ENCODE results near the gene CEP350. TPM values are rescaled to one million over a fixed set of nuclear protein-coding genes. Genes with fewer than 3 reads are reported as not detected.

Gene CEP350
- total RNA-seq, 1 donor from 2014 or later, result 42.2 TPM

- Mint-ChIP-seq H3K9me3 (ENCODE audit: unreplicated experiment) (peaks cover 13% of the 10 kb centered on the region), H3K36me3 (ENCODE audit: unreplicated experiment) (peaks cover 13% of the 10 kb centered on the region), H3K27ac (ENCODE audit: unreplicated experiment) (peak overlapping the region; percentile 24), H3K27me3 (ENCODE audit: unreplicated experiment) (no peaks in the 10 kb centered on the region), H3K4me3 (ENCODE audit: unreplicated experiment) (no peak overlapping the region), H3K4me1 (ENCODE audit: unreplicated experiment) (peaks cover 25% of the 10 kb centered on the region)
- no peak for DNase-seq (ENCODE audit: extremely low spot score, unreplicated experiment)
- no peak for TF ChIP-seq CTCF (IDR thresholded peaks at IDR 0.05)
Measured at GRCh38 chr1:179976970-179977651, 22.5 kb downstream of the CEP350 start.

- DNase-seq (ENCODE audit: extremely low spot score, unreplicated experiment), result no peak
- TF ChIP-seq CTCF (IDR thresholded peaks at IDR 0.05), result no peak
- Mint-ChIP-seq H3K4me1 (ENCODE audit: unreplicated experiment) (peaks cover 20% of the 10 kb centered on the region), H3K36me3 (ENCODE audit: unreplicated experiment) (peaks cover 13% of the 10 kb centered on the region), H3K27ac (ENCODE audit: unreplicated experiment) (no peak overlapping the region), H3K4me3 (ENCODE audit: unreplicated experiment) (no peak overlapping the region), H3K9me3 (ENCODE audit: unreplicated experiment) (peaks cover 13% of the 10 kb centered on the region), H3K27me3 (ENCODE audit: unreplicated experiment) (no peaks in the 10 kb centered on the region)
Measured at GRCh38 chr1:179978199-179979079, 23.8 kb downstream of the CEP350 start.

- H3K27me3 Mint-ChIP-seq (ENCODE audit: unreplicated experiment), result no peaks in the 10 kb centered on the region
- H3K4me3 Mint-ChIP-seq (ENCODE audit: unreplicated experiment), result no peak overlapping the region
- TF ChIP-seq CTCF (IDR thresholded peaks at IDR 0.05), result no peak
- peaks cover 10% of the 10 kb centered on the region for H3K9me3 Mint-ChIP-seq (ENCODE audit: unreplicated experiment)
- H3K36me3 Mint-ChIP-seq (ENCODE audit: unreplicated experiment), result peaks cover 11% of the 10 kb centered on the region
- DNase-seq (ENCODE audit: extremely low spot score, unreplicated experiment), result no peak
- H3K27ac Mint-ChIP-seq (ENCODE audit: unreplicated experiment), result no peak overlapping the region
- peaks cover 4% of the 10 kb centered on the region for H3K4me1 Mint-ChIP-seq (ENCODE audit: unreplicated experiment)
Measured at GRCh38 chr1:179984101-179984500, 29.5 kb downstream of the CEP350 start.

GRCh38 chr1:179984942-179985341 is 30.3 kb downstream of the CEP350 start:
- no peak for TF ChIP-seq CTCF (IDR thresholded peaks at IDR 0.05)
- peaks cover 11% of the 10 kb centered on the region for H3K36me3 Mint-ChIP-seq (ENCODE audit: unreplicated experiment)
- peaks cover 4% of the 10 kb centered on the region for H3K4me1 Mint-ChIP-seq (ENCODE audit: unreplicated experiment)
- no peaks in the 10 kb centered on the region for H3K27me3 Mint-ChIP-seq (ENCODE audit: unreplicated experiment)
- peaks cover 3% of the 10 kb centered on the region for H3K9me3 Mint-ChIP-seq (ENCODE audit: unreplicated experiment)
- no peak overlapping the region for H3K27ac Mint-ChIP-seq (ENCODE audit: unreplicated experiment)
- no peak for DNase-seq (ENCODE audit: extremely low spot score, unreplicated experiment)
- no peak overlapping the region for H3K4me3 Mint-ChIP-seq (ENCODE audit: unreplicated experiment)

- no peak overlapping the region for H3K4me3 Mint-ChIP-seq (ENCODE audit: unreplicated experiment)
- H3K4me1 Mint-ChIP-seq (ENCODE audit: unreplicated experiment), result peaks cover 2% of the 10 kb centered on the region
- no peak overlapping the region for H3K27ac Mint-ChIP-seq (ENCODE audit: unreplicated experiment)
- DNase-seq (ENCODE audit: extremely low spot score, unreplicated experiment), result no peak
- no peaks in the 10 kb centered on the region for H3K27me3 Mint-ChIP-seq (ENCODE audit: unreplicated experiment)
- H3K36me3 Mint-ChIP-seq (ENCODE audit: unreplicated experiment), result peaks cover 16% of the 10 kb centered on the region
- no peak for TF ChIP-seq CTCF (IDR thresholded peaks at IDR 0.05)
- H3K9me3 Mint-ChIP-seq (ENCODE audit: unreplicated experiment), result no peaks in the 10 kb centered on the region
Measured at GRCh38 chr1:179990847-179991246, 36.2 kb downstream of the CEP350 start.

Measured in osteocyte (in vitro differentiated cells).